K562 (cell line): ENCODE results near the gene SHISAL2B. TPM values are rescaled to one million over a fixed set of nuclear protein-coding genes. Genes with fewer than 3 reads are reported as not detected.

Experiments used
- ATAC-seq: fragments of 200-7000 bp; cut with Tn5 transposase; 3 replicates; pipeline ENCODE4 v1.9.1; 2020; ENCODE audit warnings: moderate library complexity
- BruUV-seq: library from RNA; stranded (reverse); fragments of 400-500 nt; replicated peaks from 2 replicates; lab custom pipeline; 2021; lab: Mats Ljungman, UMichigan
- CTCF ChIA-PET: fragments of 300-600 bp; formaldehyde crosslinking; extraction: SDS; loops from one replicate; lab custom pipeline; 2021; ENCODE audit warnings: low intra/inter-chr PET ratio; lab: Yijun Ruan, JAX
- POLR2A ChIA-PET: fragments of 300-600, 350-650 bp; sonication (Branson Sonifier 250); formaldehyde crosslinking; extraction: SDS; loops from one replicate; lab custom pipeline; 2021; ENCODE audit warnings: antibody characterized with exemption, inconsistent platforms; lab: Yijun Ruan, JAX
- DNase-seq, 4 experiments: peaks; one replicate each; pipeline versions ENCODE4 v3.0.0 to v3.0.0-alpha.2; 2011 to 2018; ENCODE audit warnings: low spot score in 3 of 4, mixed read lengths in 3 of 4; ENCODE audit errors: extremely low read depth in 1 of 4
- FAIRE-seq: peaks from 2 replicates; lab custom pipeline; 2011; peaks lifted over from hg19 to GRCh38; lab: Jason Lieb, UNC
- H2AFZ ChIP-seq: 2 replicates; pipeline ENCODE4 v1.6.0; 2011; ENCODE audit warnings: low read depth, low read length, control low read depth, inconsistent platforms
- H3K27ac ChIP-seq: fragments of 200-600 bp; 3 replicates; pipeline ENCODE4 v1.8.0; 2011; ENCODE audit warnings: low read depth, mild to moderate bottlenecking, control low read depth, inconsistent platforms, low read length, moderate library complexity, mixed read lengths; ENCODE audit errors: extremely low read depth
- H3K27me3 ChIP-seq, 2 experiments: fragments of 300-600 bp in 1 of 2; 2 replicates in 1 of 2; 3 replicates in 1 of 2; pipeline versions ENCODE4 v1.6.0 to v1.8.0; 2011; ENCODE audit warnings: inconsistent platforms in 2 of 2, low read length in 2 of 2, mild to moderate bottlenecking in 1 of 2, mixed read lengths in 1 of 2, moderate library complexity in 1 of 2; ENCODE audit not compliant: control insufficient read depth in 2 of 2, insufficient read depth in 2 of 2
- H3K36me3 ChIP-seq: fragments of 300-600 bp; 3 replicates; pipeline ENCODE4 v1.8.0; 2011; ENCODE audit warnings: mild to moderate bottlenecking, low read length, inconsistent platforms; ENCODE audit not compliant: control insufficient read depth, insufficient read depth
- H3K4me1 ChIP-seq, 2 experiments: fragments of 200-600 bp in 1 of 2; replicated peaks in 1 of 2; 2 replicates in 1 of 2; 3 replicates in 1 of 2; pipeline versions ENCODE4 v1.5.1 to v1.8.0; 2011; ENCODE audit warnings: inconsistent platforms in 2 of 2, low read length in 2 of 2, mild to moderate bottlenecking in 1 of 2, mixed read lengths in 1 of 2, moderate library complexity in 1 of 2; ENCODE audit not compliant: control insufficient read depth in 2 of 2, insufficient read depth in 2 of 2
- H3K4me2 ChIP-seq: 2 replicates; pipeline ENCODE4 v1.6.1; 2011; ENCODE audit warnings: low read length, control low read depth, inconsistent platforms, mixed read lengths; ENCODE audit not compliant: insufficient read depth
- H3K4me3 ChIP-seq: fragments of 200-600 bp; sonication (generic), shearing (Covaris generic); 2 replicates; pipeline ENCODE4 v1.5.1; 2016; ENCODE audit warnings: control low read depth, inconsistent platforms
- H3K79me2 ChIP-seq: fragments of 200-600 bp; 3 replicates; pipeline ENCODE4 v1.8.0; 2011; ENCODE audit warnings: low read length, inconsistent platforms; ENCODE audit not compliant: control insufficient read depth, insufficient read depth
- H3K9ac ChIP-seq, 2 experiments: 2 replicates each; pipeline versions ENCODE4 v1.6.0 to v1.6.1; 2011; ENCODE audit warnings: low read depth in 2 of 2, low read length in 2 of 2, control low read depth in 1 of 2, inconsistent platforms in 1 of 2, mild to moderate bottlenecking in 1 of 2, mixed read lengths in 1 of 2; ENCODE audit not compliant: insufficient read depth in 1 of 2
- H3K9me1 ChIP-seq: one replicate; pipeline ENCODE4 v1.6.0; 2011; ENCODE audit warnings: inconsistent platforms, mild to moderate bottlenecking, low read length, moderate library complexity; ENCODE audit not compliant: control insufficient read depth, insufficient read depth
- H3K9me3 ChIP-seq: replicated peaks from 2 replicates; pipeline ENCODE4 v1.5.1; 2011; ENCODE audit warnings: low read depth, low read length, inconsistent platforms; ENCODE audit not compliant: control insufficient read depth, insufficient read depth
- H4K20me1 ChIP-seq: replicated peaks from 2 replicates; pipeline ENCODE4 v1.6.1; 2011; ENCODE audit warnings: low read length, inconsistent platforms, mixed read lengths; ENCODE audit not compliant: control insufficient read depth, insufficient read depth
- ATF3 ChIP-seq, 2 experiments: fragments of 450-650 bp in 1 of 2; sonication (generic) in 1 of 2; formaldehyde crosslinking in 1 of 2; IDR thresholded peaks in 1 of 2; conservative IDR thresholded peaks in 1 of 2; 2 replicates each; pipeline versions ENCODE4 v1.6.1 to v1.8.1; 2016 to 2023; ENCODE audit warnings: mild to moderate bottlenecking in 2 of 2, moderate library complexity in 2 of 2, inconsistent platforms in 1 of 2, missing genetic modification reagents in 1 of 2
- E2F8 ChIP-seq: fragments of 450-650 bp; IDR thresholded peaks from 2 replicates; pipeline ENCODE4 v1.7.1; 2018; ENCODE audit warnings: mild to moderate bottlenecking, low read depth; ENCODE audit not compliant: partially characterized antibody
- EP300 ChIP-seq: IDR thresholded peaks from 2 replicates; pipeline ENCODE4 v1.6.1; 2012; ENCODE audit warnings: low read length, improper control_type of control experiment
- GTF2E2 ChIP-seq: fragments of 200-800 bp; sonication (Bioruptor generic); IDR thresholded peaks from 2 replicates; pipeline ENCODE4 v1.6.1; 2016; ENCODE audit warnings: missing genetic modification characterization, missing compliant biosample characterization
- KAT7 ChIP-seq: sonication (generic); formaldehyde crosslinking; IDR thresholded peaks from 2 replicates; pipeline ENCODE4 v1.8.0; 2022; ENCODE audit warnings: missing genetic modification reagents, mild to moderate bottlenecking, borderline replicate concordance
- NELFE ChIP-seq: IDR thresholded peaks from 2 replicates; pipeline ENCODE4 v1.6.1; 2011; ENCODE audit warnings: mild to moderate bottlenecking; ENCODE audit not compliant: insufficient read depth, insufficient read length
- NFATC3 ChIP-seq: fragments of 450-650 bp; IDR thresholded peaks from 2 replicates; pipeline ENCODE4 v1.6.1; 2017; ENCODE audit warnings: mild to moderate bottlenecking
- SMARCA4 ChIP-seq: fragments of 450-650 bp; IDR thresholded peaks from 2 replicates; pipeline ENCODE4 v1.6.1; 2016
- TCF15 ChIP-seq: fragments of 250-450 bp; sonication (Bioruptor Pico); IDR thresholded peaks from 2 replicates; pipeline ENCODE4 v1.8.0; 2022; ENCODE audit warnings: moderate library complexity, mild to moderate bottlenecking, inconsistent platforms
- TRIM24 ChIP-seq, 2 experiments: fragments of 450-650 bp; IDR thresholded peaks; 2 replicates each; pipeline ENCODE4 v1.6.1; 2016
- ZHX1 ChIP-seq: fragments of 150-350 bp; conservative IDR thresholded peaks from 2 replicates; pipeline ENCODE4 v1.6.1; 2014; ENCODE audit warnings: low read length
- ZNF175 ChIP-seq: fragments of 200-800 bp; sonication (Bioruptor generic); IDR thresholded peaks from 2 replicates; pipeline ENCODE4 v1.6.1; 2016; ENCODE audit warnings: low read depth, mild to moderate bottlenecking, missing genetic modification characterization, missing compliant biosample characterization
- ZNF780A ChIP-seq: fragments of 250-450 bp; sonication (Bioruptor Pico); IDR thresholded peaks from 2 replicates; pipeline ENCODE4 v1.5.0; 2021; ENCODE audit warnings: mild to moderate bottlenecking
- WGBS: fragments of 100-300 bp; shearing (Covaris generic); methylation state at CpG from one replicate; pipeline ENCODE4 v1.1.6; 2016; ENCODE audit warnings: low coverage, mixed read lengths; ENCODE audit not compliant: insufficient coverage; ENCODE audit errors: missing lambda C conversion rate; 5-methylcytosine and 5-hydroxymethylcytosine counted together
- in situ Hi-C: fragments of 300-500 bp; cut with MboI; formaldehyde crosslinking; loops from 4 replicates; pipeline ENCODE4 v1.15.0; 2018; ENCODE audit warnings: inconsistent platforms, mixed read lengths
- intact Hi-C: fragments of 100-400 bp; cut with micrococcal nuclease; formaldehyde crosslinking; loops from 2 replicates; pipeline ENCODE4 v1.14.2; 2022
- polyA plus RNA-seq, 8 experiments: library from polyadenylated mRNA; depleted of rRNA in 4 of 8; stranded (reverse) in 5 of 8; unstranded in 3 of 8; fragments of >200 nt; fragmentation: Nextera tagmentation in 2 of 8; fragmentation: Illumina TruSeq in 1 of 8; extraction: Ambion mirVana in 2 of 8; extraction: Trizol in 1 of 8; gene quantifications; 2 replicates each; pipeline versions ENCODE4 v1.2.1 to v1.2.3, GENCODE V29; 2011 to 2014; ENCODE audit warnings: inconsistent platforms in 1 of 8, missing spikeins in 1 of 8
- total RNA-seq, 7 experiments: library from RNA; depleted of rRNA in 6 of 7; stranded (reverse); fragments of >200 nt in 6 of 7; fragmentation: Illumina TruSeq in 2 of 7; extraction: Trizol in 2 of 7; gene quantifications; 2 replicates each; pipeline versions ENCODE4 v1.2.1 to v1.2.3, GENCODE V29; 2011 to 2021; ENCODE audit warnings: low replicate concordance in 1 of 7

Gene SHISAL2B
- total and polyA plus RNA-seq, 9 of the 15 experiments (the other 6 are each of a cell fraction or from before 2014, with no cell fraction given), result not detected

- no peaks in the 10 kb centered on the region for H4K20me1 ChIP-seq
- H3K4me2 ChIP-seq, result no peak overlapping the region
- H3K79me2 ChIP-seq, result no peaks in the 10 kb centered on the region
- no peak overlapping the region for H3K27ac ChIP-seq
- ChIA-PET POLR2A (interaction anchor here (1.0 kb wide), 1 partner anchor 9 kb away, joined by 5 read pairs; no protein-coding TSS in a partner anchor), CTCF (no interaction called here)
- no peak overlapping the region for H2AFZ ChIP-seq
- ATAC-seq, result no peak
- TF ChIP-seq NELFE, result no peak
- no peak for TF ChIP-seq TCF15 (CRISPR knock-in tag)
- no peak for TF ChIP-seq EP300
- TF ChIP-seq NFATC3, result no peak
- TF ChIP-seq ZHX1, result no peak
- TF ChIP-seq GTF2E2 (tag), result no peak
- TF ChIP-seq KAT7 (CRISPR knock-in tag), result no peak
- TF ChIP-seq E2F8, result no peak
- TF ChIP-seq ZNF780A (CRISPR knock-in tag), result no peak
- no peak for TF ChIP-seq TRIM24 (IDR thresholded peaks at IDR 0.05)
- no peak for TF ChIP-seq ZNF175 (CRISPR knock-in tag)
- no peak for TF ChIP-seq SMARCA4
- TF ChIP-seq ATF3 (IDR thresholded peaks at IDR 0.05), result no peak
- TF ChIP-seq ATF3 (CRISPR knock-in tag; conservative IDR thresholded peaks at IDR 0.05), result no peak
- intact Hi-C loops, result no loop called here
- no peaks in the 10 kb centered on the region for H3K9me1 ChIP-seq
- no peak for FAIRE-seq
- no peak overlapping the region for H3K9ac ChIP-seq
- no peaks in the 10 kb centered on the region for H3K27me3 ChIP-seq
- H3K9me3 ChIP-seq, result no peaks in the 10 kb centered on the region
- H3K4me1 ChIP-seq, result no peaks in the 10 kb centered on the region
- no peak overlapping the region for H3K4me3 ChIP-seq
- WGBS, result 0% methylated on average over 2 of the region's 2 CpGs
- in situ Hi-C loops, result no loop called here
- H3K36me3 ChIP-seq, result no peaks in the 10 kb centered on the region
- no peak for DNase-seq
- no TSS peak for BruUV-seq
Observed at GRCh38 chr5:64654561-64654938, 35.8 kb upstream of the SHISAL2B start.
